ENCODE measurements around the gene PSORS1C2. TPM values are rescaled to one million over a fixed set of nuclear protein-coding genes. Genes with fewer than 3 reads are reported as not detected.
"Not testable (repeated sequence)": the region's sequence is repeated elsewhere in the genome, so short reads cannot be mapped to it uniquely, and the experiment has no call there.

PSORS1C2 gene
- not detected for total RNA-seq
- polyA plus RNA-seq (2013, experiment 1 of 2), result not detected
- polyA plus RNA-seq (2013, experiment 2 of 2), result not detected
- 0 to 0.09 (median 0) reads per million in 172 experiments for total RNA-seq

DNA sequence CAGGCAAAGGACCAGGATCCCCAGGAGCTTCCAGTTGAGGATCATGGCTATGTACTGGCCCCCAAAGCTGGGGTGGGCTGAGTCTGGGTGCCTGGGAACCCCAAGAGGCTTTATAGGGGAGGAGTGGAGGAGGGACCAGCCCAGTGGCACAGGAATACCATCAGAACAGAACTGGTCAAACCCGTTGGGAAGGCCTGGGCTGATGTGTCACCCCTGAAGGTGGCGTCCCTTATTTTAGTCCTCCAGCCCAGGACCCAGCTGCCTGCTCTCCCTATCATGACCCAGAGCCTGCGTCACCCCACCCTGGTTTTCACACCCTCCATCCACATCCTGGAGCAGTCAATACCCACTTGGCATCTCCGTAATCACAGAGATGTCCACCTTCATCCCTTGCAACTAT, at the start of gene PSORS1C2:
Gene PSORS1C2 (minus strand): TSS at position 85 of the 400 bp plus-strand sequence. CDS start 40 bp downstream, at position 45.
- CTCF ChIA-PET, result interaction anchor here (2.6 to 3.4 kb wide), 2 partner anchors 53 to 228 kb away, joined by 12 to 19 read pairs; no protein-coding TSS in a partner anchor
- no peaks in the 10 kb centered on the region for H3K9me3 ChIP-seq (ENCODE audit: control insufficient read depth in 1 of 2, insufficient read depth in 1 of 2, low read length in 2 of 2)
- H3K27ac Mint-ChIP-seq, result no peak within 1 kb of the TSS
- H3K36me3 Mint-ChIP-seq (ENCODE audit: low read depth), result peaks cover 7% of the 10 kb centered on the region
- POLR2A ChIA-PET, result interaction anchor here (1.0 to 1.6 kb wide), 3 partner anchors 54 to 228 kb away, joined by 4 to 6 read pairs (median 5); no protein-coding TSS in a partner anchor
- H3K4me3 Mint-ChIP-seq, result no peak within 1 kb of the TSS
- no peak within 1 kb of the TSS for H3K4me3 ChIP-seq (ENCODE audit: low read length)
- H3K36me3 ChIP-seq (ENCODE audit: insufficient read depth, low read length), result peaks cover 1% of the 10 kb centered on the region
- H3K27ac ChIP-seq (ENCODE audit: low read depth in 1 of 2, low read length in 2 of 2), result no peak within 1 kb of the TSS
- no peaks in the 10 kb centered on the region for H3K27me3 Mint-ChIP-seq
- intact Hi-C loops (cut with DNase I, micrococcal nuclease), result no loop called here
- ATAC-seq (ENCODE audit: poor library complexity) (no peak), DNase-seq (no peak)
- H3K4me1 ChIP-seq (ENCODE audit: insufficient read depth, low read length), result peaks cover 9% of the 10 kb centered on the region
- no peaks in the 10 kb centered on the region for H3K9me3 Mint-ChIP-seq
- peaks cover 6% of the 10 kb centered on the region for H3K4me1 Mint-ChIP-seq (ENCODE audit: low read depth)
- H3K27me3 ChIP-seq (ENCODE audit: control insufficient read depth in 1 of 2, insufficient read depth in 2 of 2, low read length in 2 of 2), result no peaks in the 10 kb centered on the region
- TF ChIP-seq, protein P1, sequence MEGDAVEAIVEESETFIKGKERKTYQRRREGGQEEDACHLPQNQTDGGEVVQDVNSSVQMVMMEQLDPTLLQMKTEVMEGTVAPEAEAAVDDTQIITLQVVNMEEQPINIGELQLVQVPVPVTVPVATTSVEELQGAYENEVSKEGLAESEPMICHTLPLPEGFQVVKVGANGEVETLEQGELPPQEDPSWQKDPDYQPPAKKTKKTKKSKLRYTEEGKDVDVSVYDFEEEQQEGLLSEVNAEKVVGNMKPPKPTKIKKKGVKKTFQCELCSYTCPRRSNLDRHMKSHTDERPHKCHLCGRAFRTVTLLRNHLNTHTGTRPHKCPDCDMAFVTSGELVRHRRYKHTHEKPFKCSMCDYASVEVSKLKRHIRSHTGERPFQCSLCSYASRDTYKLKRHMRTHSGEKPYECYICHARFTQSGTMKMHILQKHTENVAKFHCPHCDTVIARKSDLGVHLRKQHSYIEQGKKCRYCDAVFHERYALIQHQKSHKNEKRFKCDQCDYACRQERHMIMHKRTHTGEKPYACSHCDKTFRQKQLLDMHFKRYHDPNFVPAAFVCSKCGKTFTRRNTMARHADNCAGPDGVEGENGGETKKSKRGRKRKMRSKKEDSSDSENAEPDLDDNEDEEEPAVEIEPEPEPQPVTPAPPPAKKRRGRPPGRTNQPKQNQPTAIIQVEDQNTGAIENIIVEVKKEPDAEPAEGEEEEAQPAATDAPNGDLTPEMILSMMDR (IDR thresholded peaks at IDR 0.05), result no peak

DNA sequence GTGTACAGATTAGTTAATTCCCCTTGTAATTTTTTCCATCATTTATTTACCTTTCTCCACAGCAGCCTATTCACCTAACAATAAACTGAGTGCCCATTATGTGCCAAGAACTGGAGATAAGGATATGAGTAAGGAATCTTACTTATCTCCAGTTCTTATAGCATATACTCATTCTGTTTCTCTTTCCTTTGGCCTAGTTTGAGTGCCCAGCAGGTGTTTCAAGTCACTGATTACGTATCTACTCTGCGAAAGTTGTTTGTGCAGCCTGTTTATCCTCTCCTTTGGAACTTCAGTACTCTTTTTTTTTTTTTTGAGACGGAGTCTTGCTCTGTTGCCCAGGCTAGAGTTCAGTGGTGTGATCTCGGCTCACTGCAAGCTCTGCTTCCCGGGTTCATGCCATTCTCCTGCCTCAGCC, 48.9 kb upstream of the PSORS1C2 start:
- no peak for ATAC-seq (ENCODE audit: poor library complexity)
- TF ChIP-seq, protein P1 (IDR thresholded peaks at IDR 0.05), result no peak
- Mint-ChIP-seq H3K27me3 (no peaks in the 10 kb centered on the region), H3K4me3 (no peak overlapping the region), H3K36me3 (ENCODE audit: low read depth) (no peaks in the 10 kb centered on the region), H3K4me1 (ENCODE audit: low read depth) (no peaks in the 10 kb centered on the region), H3K27ac (no peak overlapping the region), H3K9me3 (no peaks in the 10 kb centered on the region)
- intact Hi-C loops (cut with DNase I, micrococcal nuclease), result no loop called here
- no peaks in the 10 kb centered on the region for H3K9me3 ChIP-seq (ENCODE audit: control insufficient read depth in 1 of 2, insufficient read depth in 1 of 2, low read length in 2 of 2)
- no peak overlapping the region for H3K27ac ChIP-seq (ENCODE audit: low read depth in 1 of 2, low read length in 2 of 2)
- ChIA-PET CTCF (no interaction called here), POLR2A (no interaction called here)
- H3K36me3 ChIP-seq (ENCODE audit: insufficient read depth, low read length), result no peaks in the 10 kb centered on the region
- H3K4me3 ChIP-seq (ENCODE audit: low read length), result no peak overlapping the region
- H3K4me1 ChIP-seq (ENCODE audit: insufficient read depth, low read length), result no peaks in the 10 kb centered on the region
- DNase-seq, result no peak
- H3K27me3 ChIP-seq (ENCODE audit: control insufficient read depth in 1 of 2, insufficient read depth in 2 of 2, low read length in 2 of 2), result no peaks in the 10 kb centered on the region

DNA sequence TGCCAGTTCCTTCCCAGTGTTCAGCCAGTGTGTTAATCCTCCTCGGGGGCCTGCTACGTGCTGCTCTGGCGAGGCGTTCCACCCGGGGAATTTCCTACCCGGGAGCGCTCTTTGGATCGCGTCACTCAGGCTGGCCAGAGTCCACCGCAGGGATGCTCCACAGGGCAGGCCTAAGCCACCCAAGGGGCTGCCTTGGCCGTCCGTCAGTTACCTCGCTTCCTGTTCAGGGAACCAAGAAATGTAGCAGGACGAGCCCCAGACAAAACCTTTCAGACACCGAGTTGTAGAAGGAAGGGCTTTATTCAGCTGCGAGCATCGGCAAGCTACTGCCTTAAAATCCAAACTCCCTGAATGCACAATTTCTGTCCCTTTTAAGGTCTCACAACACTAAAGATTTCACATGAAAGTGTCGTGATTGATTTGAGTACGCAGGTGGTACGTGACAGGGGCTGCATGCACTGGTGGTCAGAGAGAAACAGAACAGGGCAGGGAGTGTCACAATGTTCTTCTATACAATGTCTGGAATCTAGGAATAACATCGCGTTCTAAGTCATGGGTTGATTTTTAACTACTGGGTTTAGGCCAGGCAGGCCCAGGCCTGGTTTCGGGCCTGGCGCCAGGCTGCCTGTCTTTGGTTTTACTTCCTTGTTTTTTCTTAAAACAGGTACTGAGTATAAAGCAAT, 47.3 kb upstream of the PSORS1C2 start:
- ATAC-seq (ENCODE audit: poor library complexity), result no peak
- ChIA-PET CTCF (no interaction called here), POLR2A (no interaction called here)
- Histone ChIP-seq H3K4me3 (ENCODE audit: low read length) (no peak overlapping the region), H3K27me3 (ENCODE audit: control insufficient read depth in 1 of 2, insufficient read depth in 2 of 2, low read length in 2 of 2) (no peaks in the 10 kb centered on the region), H3K9me3 (ENCODE audit: control insufficient read depth in 1 of 2, insufficient read depth in 1 of 2, low read length in 2 of 2) (no peaks in the 10 kb centered on the region), H3K27ac (ENCODE audit: low read depth in 1 of 2, low read length in 2 of 2) (no peak overlapping the region), H3K4me1 (ENCODE audit: insufficient read depth, low read length) (no peaks in the 10 kb centered on the region), H3K36me3 (ENCODE audit: insufficient read depth, low read length) (no peaks in the 10 kb centered on the region)
- TF ChIP-seq, protein P1 (IDR thresholded peaks at IDR 0.05), result no peak
- intact Hi-C loops (cut with DNase I, micrococcal nuclease), result no loop called here
- H3K9me3 Mint-ChIP-seq, result no peaks in the 10 kb centered on the region
- no peak overlapping the region for H3K27ac Mint-ChIP-seq
- DNase-seq, result no peak
- H3K4me3 Mint-ChIP-seq, result no peak overlapping the region
- H3K4me1 Mint-ChIP-seq (ENCODE audit: low read depth), result no peaks in the 10 kb centered on the region
- no peaks in the 10 kb centered on the region for H3K36me3 Mint-ChIP-seq (ENCODE audit: low read depth)
- no peaks in the 10 kb centered on the region for H3K27me3 Mint-ChIP-seq

DNA sequence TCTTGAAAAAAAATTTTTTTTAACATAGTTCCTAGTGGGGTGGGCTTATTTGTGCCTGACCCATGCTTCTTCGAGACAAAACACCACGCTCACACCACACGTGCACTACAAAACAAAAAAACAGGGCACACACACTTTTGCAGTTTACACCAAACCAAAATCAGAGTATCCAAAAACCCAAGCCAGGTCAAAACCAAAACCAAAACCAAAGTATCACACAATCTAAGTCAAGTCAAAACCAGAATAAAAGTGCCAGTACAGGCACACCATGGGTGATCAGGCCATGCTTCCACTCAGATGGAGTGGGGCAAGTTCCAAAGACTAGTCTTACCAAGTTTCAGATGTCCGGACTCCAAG, 46.8 kb upstream of the PSORS1C2 start:
- H3K9me3 ChIP-seq (ENCODE audit: control insufficient read depth in 1 of 2, insufficient read depth in 1 of 2, low read length in 2 of 2); ATAC-seq (ENCODE audit: poor library complexity); intact Hi-C loops (cut with DNase I, micrococcal nuclease); H3K27ac ChIP-seq (ENCODE audit: low read depth in 1 of 2, low read length in 2 of 2); POLR2A ChIA-PET; H3K27me3 Mint-ChIP-seq; H3K27ac Mint-ChIP-seq; H3K36me3 ChIP-seq (ENCODE audit: insufficient read depth, low read length); H3K9me3 Mint-ChIP-seq; CTCF ChIA-PET; H3K4me1 Mint-ChIP-seq (ENCODE audit: low read depth); DNase-seq; H3K4me3 ChIP-seq (ENCODE audit: low read length); H3K4me1 ChIP-seq (ENCODE audit: insufficient read depth, low read length); H3K4me3 Mint-ChIP-seq; H3K27me3 ChIP-seq (ENCODE audit: control insufficient read depth in 1 of 2, insufficient read depth in 2 of 2, low read length in 2 of 2); H3K36me3 Mint-ChIP-seq (ENCODE audit: low read depth): not testable (repeated sequence)

DNA sequence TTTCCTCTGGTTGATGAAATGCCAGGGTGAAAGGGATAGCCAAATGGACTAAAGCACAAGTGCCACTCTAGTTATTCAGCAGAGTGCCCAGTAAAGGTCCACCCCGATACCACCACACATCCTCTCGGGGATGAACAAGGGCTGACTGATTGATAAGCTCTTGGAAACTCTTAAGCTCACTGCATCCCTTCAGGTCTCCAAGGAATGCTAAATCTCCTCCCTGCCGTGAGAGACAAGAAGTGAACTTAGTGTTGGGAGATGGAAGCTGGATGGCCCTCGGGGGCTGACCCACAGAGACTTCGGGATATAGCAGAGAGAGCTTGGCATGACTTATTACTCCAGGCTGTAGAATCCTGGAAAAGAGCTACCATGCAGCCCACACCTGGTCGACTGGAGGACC, 45.0 kb upstream of the PSORS1C2 start:
- H3K27ac ChIP-seq (ENCODE audit: low read depth in 1 of 2, low read length in 2 of 2); DNase-seq; H3K27me3 Mint-ChIP-seq; H3K9me3 ChIP-seq (ENCODE audit: control insufficient read depth in 1 of 2, insufficient read depth in 1 of 2, low read length in 2 of 2); POLR2A ChIA-PET; H3K27me3 ChIP-seq (ENCODE audit: control insufficient read depth in 1 of 2, insufficient read depth in 2 of 2, low read length in 2 of 2); ATAC-seq (ENCODE audit: poor library complexity); H3K36me3 Mint-ChIP-seq (ENCODE audit: low read depth); intact Hi-C loops (cut with DNase I, micrococcal nuclease); H3K4me3 ChIP-seq (ENCODE audit: low read length); CTCF ChIA-PET; H3K9me3 Mint-ChIP-seq; H3K36me3 ChIP-seq (ENCODE audit: insufficient read depth, low read length); H3K4me3 Mint-ChIP-seq; H3K27ac Mint-ChIP-seq: not testable (repeated sequence)
- peaks cover 14% of the 10 kb centered on the region for H3K4me1 Mint-ChIP-seq (ENCODE audit: low read depth)
- peaks cover 11% of the 10 kb centered on the region for H3K4me1 ChIP-seq (ENCODE audit: insufficient read depth, low read length)

Measured in CD4-positive, alpha-beta T cell (primary cell).